T47D (cell line): ENCODE data around the gene HIPK2.

Source experiments
- DNase-seq, 2 experiments: peaks; one replicate each; pipeline versions ENCODE4 v3.0.0 to v3.0.0-alpha.2; 2011 to 2012; ENCODE audit warnings: low read depth in 1 of 2, low spot score in 1 of 2
- JUND ChIP-seq: IDR thresholded peaks from 2 replicates; pipeline ENCODE4 v1.6.1; 2012; ENCODE audit warnings: low read depth
- in situ Hi-C: cut with HindIII; loops from 2 replicates; pipeline ENCODE4 v1.10.0; 2016; ENCODE audit warnings: low sequenced_read_pairs, low pct_unique_long_range_greater_than_20kb

Gene HIPK2

GRCh38 chr7:139735466-139735865, 42.3 kb downstream of the HIPK2 start:
- in situ Hi-C loops: no loop called here
- no peak for TF ChIP-seq JUND
- DNase-seq: no peak

- in situ Hi-C loops: no loop called here
- no peak for TF ChIP-seq JUND
- no peak for DNase-seq
These were observed 43.4 kb downstream of the HIPK2 start for GRCh38 chr7:139734395-139734794.

GRCh38 chr7:139733751-139734150, 44.0 kb downstream of the HIPK2 start:
- TF ChIP-seq JUND: no peak
- in situ Hi-C loops: no loop called here
- no peak for DNase-seq

GRCh38 chr7:139732471-139733167, 45.2 kb downstream of the HIPK2 start:
- in situ Hi-C loops: no loop called here
- TF ChIP-seq JUND: no peak
- no peak for DNase-seq

GRCh38 chr7:139731802-139732470, 45.9 kb downstream of the HIPK2 start:
- peak; percentile 88 for TF ChIP-seq JUND
- in situ Hi-C loops: no loop called here
- peak; percentile 16 to 87 for DNase-seq

GRCh38 chr7:139730746-139731612, 46.8 kb downstream of the HIPK2 start:
- TF ChIP-seq JUND: no peak
- in situ Hi-C loops: no loop called here
- peak in 1 of 2 experiments; percentile 66 for DNase-seq

GRCh38 chr7:139728203-139728602, 49.6 kb downstream of the HIPK2 start:
- in situ Hi-C loops: no loop called here
- no peak for TF ChIP-seq JUND
- no peak for DNase-seq

GRCh38 chr7:139727151-139727705, 50.6 kb downstream of the HIPK2 start:
- in situ Hi-C loops: no loop called here
- no peak for DNase-seq
- TF ChIP-seq JUND: no peak

GRCh38 chr7:139726485-139726869, 51.3 kb downstream of the HIPK2 start:
- in situ Hi-C loops: no loop called here
- DNase-seq: peak in 1 of 2 experiments; percentile 29
- TF ChIP-seq JUND: no peak

- in situ Hi-C loops: no loop called here
- DNase-seq: no peak
- TF ChIP-seq JUND: no peak
These were observed 51.8 kb downstream of the HIPK2 start for GRCh38 chr7:139725858-139726484.

GRCh38 chr7:139725077-139725476, 52.7 kb downstream of the HIPK2 start:
- peak in 1 of 2 experiments; percentile 69 for DNase-seq
- no peak for TF ChIP-seq JUND

GRCh38 chr7:139722604-139723003, 55.2 kb downstream of the HIPK2 start:
- TF ChIP-seq JUND: no peak
- in situ Hi-C loops: no loop called here
- no peak for DNase-seq

More at GRCh38 chr7:139725077-139725476, 52.7 kb downstream of the HIPK2 start:
- in situ Hi-C loops: no loop called here

- DNase-seq: no peak
- no peak for TF ChIP-seq JUND
- in situ Hi-C loops: no loop called here
These were observed 56.0 kb downstream of the HIPK2 start for GRCh38 chr7:139721821-139722220.
